ENCODE measurements around the gene IFITM5.

- TF ChIP-seq CTCF (IDR thresholded peaks at IDR 0.05; ENCODE audit: low read depth, low read length, poor library complexity, severe bottlenecking), result no peak
- no peak for TF ChIP-seq EZH2phosphoT487 (IDR thresholded peaks at IDR 0.05; ENCODE audit: borderline replicate concordance, low read length)
Observed at GRCh38 chr11:346529-346928, 47.2 kb upstream of the IFITM5 start.

All from DOHH2 (cell line).